A549 (cell line): ENCODE results near the gene OR52B6.

Source experiments
- ATOH8 ChIP-seq: fragments of 250-450 bp; sonication (Bioruptor Pico); IDR thresholded peaks from 2 replicates; pipeline ENCODE4 v1.5.0; 2020; ENCODE audit warnings: low read depth, mild to moderate bottlenecking, moderate library complexity
- CTCF ChIP-seq: fragments of >200 bp; sonication (Bioruptor Twin); formaldehyde crosslinking; IDR thresholded peaks from 3 replicates; pipeline ENCODE4 v1.5.1; 2016
- HOXB13 ChIP-seq: fragments of 250-450 bp; sonication (Bioruptor Pico); IDR thresholded peaks from 2 replicates; pipeline ENCODE4 v1.5.0; 2020; ENCODE audit warnings: low read depth, mild to moderate bottlenecking, moderate library complexity
- KDM5A ChIP-seq: fragments of 200-600 bp; sonication (generic); IDR thresholded peaks from 2 replicates; pipeline ENCODE4 v1.6.1; 2016; ENCODE audit warnings: antibody characterized with exemption, mild to moderate bottlenecking
- MAX ChIP-seq: IDR thresholded peaks from 2 replicates; pipeline ENCODE4 v1.6.1; 2012
- PBX3 ChIP-seq: IDR thresholded peaks from 2 replicates; pipeline ENCODE4 v1.6.1; 2012
- PHF8 ChIP-seq: fragments of 200-600 bp; sonication (generic); IDR thresholded peaks from 2 replicates; pipeline ENCODE4 v1.6.1; 2016; ENCODE audit warnings: low read depth, mild to moderate bottlenecking, antibody characterized with exemption, moderate library complexity, borderline replicate concordance
- POLR2A ChIP-seq: IDR thresholded peaks from 2 replicates; pipeline ENCODE4 v1.6.1; 2012; ENCODE audit warnings: mild to moderate bottlenecking, low read length
- POLR2AphosphoS2 ChIP-seq: conservative IDR thresholded peaks from 2 replicates; pipeline ENCODE4 v1.6.1; 2012; ENCODE audit warnings: low read length, improper control_type of control experiment, inconsistent platforms
- RAD21 ChIP-seq, 2 experiments: fragments of >200 bp in 1 of 2; sonication (Bioruptor Twin) in 1 of 2; formaldehyde crosslinking in 1 of 2; IDR thresholded peaks in 1 of 2; conservative IDR thresholded peaks in 1 of 2; 2 replicates in 1 of 2; 3 replicates in 1 of 2; pipeline ENCODE4 v1.6.1; 2012 to 2018; ENCODE audit warnings: inconsistent platforms in 1 of 2
- RFX5 ChIP-seq: fragments of 450-650 bp; IDR thresholded peaks from 2 replicates; pipeline ENCODE4 v1.7.1; 2014; ENCODE audit warnings: antibody characterized with exemption, mild to moderate bottlenecking, moderate library complexity

- no peak for TF ChIP-seq PBX3
- no peak for TF ChIP-seq CTCF
- no peak for TF ChIP-seq POLR2AphosphoS2
- TF ChIP-seq POLR2A: no peak
- TF ChIP-seq MAX: no peak
- TF ChIP-seq ATOH8 (CRISPR knock-in tag): no peak
- TF ChIP-seq HOXB13 (CRISPR knock-in tag): no peak
- no peak for TF ChIP-seq PHF8
- TF ChIP-seq KDM5A: no peak
- no peak for TF ChIP-seq RAD21 (conservative IDR thresholded peaks at IDR 0.05 in 1 of 2, IDR thresholded peaks at IDR 0.05 in 1 of 2)
- no peak for TF ChIP-seq RFX5
Measured at GRCh38 chr11:5546457-5546856, 34.2 kb upstream of the OR52B6 start.
